ENCODE results near the gene FCSK.
"Not testable (repeated sequence)": the region's sequence is repeated elsewhere in the genome, so short reads cannot be mapped to it uniquely, and the experiment has no call there.

Gene FCSK

GRCh38 chr16:70454222-70455034, at the start of gene FCSK:
Gene FCSK, plus strand, starts transcription at chr16:70454595. Its CDS starts 8,596 bp downstream, at chr16:70463191.
- H3K9me3 ChIP-seq (ENCODE audit: control insufficient read depth, insufficient read depth, low read length), result no peaks in the 10 kb centered on the region
- H3K9me2 ChIP-seq (replicated peaks; ENCODE audit: control insufficient read depth, low read length), result no peaks in the 10 kb centered on the region
- H3K79me2 ChIP-seq (ENCODE audit: control insufficient read depth, low read length), result no peaks in the 10 kb centered on the region
- H3F3A ChIP-seq (ENCODE audit: control insufficient read depth, insufficient read depth), result peaks cover 3% of the 10 kb centered on the region; the same call in 1 of the 2 replicates
- peak within 1 kb of the TSS; percentile 74 for H3K27ac ChIP-seq (ENCODE audit: low read depth, low read length)
- no peaks in the 10 kb centered on the region for H4K20me1 ChIP-seq (ENCODE audit: control insufficient read depth, insufficient read depth, low read depth, low read length)
- peak within 1 kb of the TSS; percentile 82 for H3K4me3 ChIP-seq (ENCODE audit: low read length)
- peaks cover 19% of the 10 kb centered on the region for H3K4me1 ChIP-seq (ENCODE audit: control insufficient read depth, low read length)
- H3K36me3 ChIP-seq (ENCODE audit: control insufficient read depth, low read length), result no peaks in the 10 kb centered on the region
- no peaks in the 10 kb centered on the region for H3K27me3 ChIP-seq (ENCODE audit: control insufficient read depth, low read length)
- TF ChIP-seq EZH2phosphoT487 (IDR thresholded peaks at IDR 0.05; ENCODE audit: borderline replicate concordance, low read length) (no peak), CTCF (IDR thresholded peaks at IDR 0.05; ENCODE audit: low read depth, low read length, poor library complexity, severe bottlenecking) (peak; percentile 62)
- H3K4me2 ChIP-seq (ENCODE audit: low read length), result peak within 1 kb of the TSS; percentile 65

GRCh38 chr16:70406104-70406503, 48.3 kb upstream of the FCSK start:
- H3K79me2 ChIP-seq (ENCODE audit: control insufficient read depth, low read length), result peaks cover 79% of the 10 kb centered on the region
- H3K9me3 ChIP-seq (ENCODE audit: control insufficient read depth, insufficient read depth, low read length); H3K27ac ChIP-seq (ENCODE audit: low read depth, low read length); H3K36me3 ChIP-seq (ENCODE audit: control insufficient read depth, low read length); H4K20me1 ChIP-seq (ENCODE audit: control insufficient read depth, insufficient read depth, low read depth, low read length); H3K9me2 ChIP-seq (replicated peaks; ENCODE audit: control insufficient read depth, low read length); H3K4me2 ChIP-seq (ENCODE audit: low read length); H3K27me3 ChIP-seq (ENCODE audit: control insufficient read depth, low read length); H3K4me3 ChIP-seq (ENCODE audit: low read length): not testable (repeated sequence)
- H3F3A ChIP-seq (ENCODE audit: control insufficient read depth, insufficient read depth), result peaks cover 10% of the 10 kb centered on the region
- H3K4me1 ChIP-seq (ENCODE audit: control insufficient read depth, low read length), result peaks cover 76% of the 10 kb centered on the region

- Histone ChIP-seq H4K20me1 (ENCODE audit: control insufficient read depth, insufficient read depth, low read depth, low read length) (peaks cover 4% of the 10 kb centered on the region; the same call in 1 of the 2 replicates), H3K9me3 (ENCODE audit: control insufficient read depth, insufficient read depth, low read length) (no peaks in the 10 kb centered on the region), H3K9me2 (replicated peaks; ENCODE audit: control insufficient read depth, low read length) (no peaks in the 10 kb centered on the region), H3K27me3 (ENCODE audit: control insufficient read depth, low read length) (no peaks in the 10 kb centered on the region), H3K79me2 (ENCODE audit: control insufficient read depth, low read length) (peaks cover 66% of the 10 kb centered on the region), H3K4me1 (ENCODE audit: control insufficient read depth, low read length) (peaks cover 67% of the 10 kb centered on the region), H3F3A (ENCODE audit: control insufficient read depth, insufficient read depth) (peaks cover 10% of the 10 kb centered on the region), H3K36me3 (ENCODE audit: control insufficient read depth, low read length) (peaks cover 9% of the 10 kb centered on the region), H3K27ac (ENCODE audit: low read depth, low read length) (0 out of 2 replicates have a peak overlapping the region, but pooled peaks have one; percentile 13), H3K4me3 (ENCODE audit: low read length) (peak overlapping the region; percentile 47), H3K4me2 (ENCODE audit: low read length) (peak overlapping the region; percentile 65)
- TF ChIP-seq EZH2phosphoT487 (IDR thresholded peaks at IDR 0.05; ENCODE audit: borderline replicate concordance, low read length), result no peak
- no peak for TF ChIP-seq CTCF (IDR thresholded peaks at IDR 0.05; ENCODE audit: low read depth, low read length, poor library complexity, severe bottlenecking)
These were observed 46.6 kb upstream of the FCSK start for GRCh38 chr16:70407811-70408274.

GRCh38 chr16:70410734-70411133, 43.7 kb upstream of the FCSK start:
- TF ChIP-seq CTCF (IDR thresholded peaks at IDR 0.05; ENCODE audit: low read depth, low read length, poor library complexity, severe bottlenecking) (no peak), EZH2phosphoT487 (IDR thresholded peaks at IDR 0.05; ENCODE audit: borderline replicate concordance, low read length) (no peak)
- no peaks in the 10 kb centered on the region for H3K9me3 ChIP-seq (ENCODE audit: control insufficient read depth, insufficient read depth, low read length)
- H3K4me2 ChIP-seq (ENCODE audit: low read length), result no peak overlapping the region
- no peaks in the 10 kb centered on the region for H3K27me3 ChIP-seq (ENCODE audit: control insufficient read depth, low read length)
- H3K9me2 ChIP-seq (replicated peaks; ENCODE audit: control insufficient read depth, low read length), result no peaks in the 10 kb centered on the region
- H3K27ac ChIP-seq (ENCODE audit: low read depth, low read length), result no peak overlapping the region
- peaks cover 9% of the 10 kb centered on the region; the same call in 1 of the 2 replicates for H3K36me3 ChIP-seq (ENCODE audit: control insufficient read depth, low read length)
- peaks cover 38% of the 10 kb centered on the region for H3K4me1 ChIP-seq (ENCODE audit: control insufficient read depth, low read length)
- peaks cover 4% of the 10 kb centered on the region; the same call in 1 of the 2 replicates for H4K20me1 ChIP-seq (ENCODE audit: control insufficient read depth, insufficient read depth, low read depth, low read length)
- peaks cover 7% of the 10 kb centered on the region for H3F3A ChIP-seq (ENCODE audit: control insufficient read depth, insufficient read depth)
- peaks cover 58% of the 10 kb centered on the region for H3K79me2 ChIP-seq (ENCODE audit: control insufficient read depth, low read length)
- H3K4me3 ChIP-seq (ENCODE audit: low read length), result no peak overlapping the region
